Stimulated activated CD4-positive, alpha-beta T cell treated with anti-CD3 and anti-CD28 coated beads, Interleukin-12 subunit alpha, Interleukin-12 subunit beta, amount 100 ng/mL, for 48 hours (primary cell): ENCODE results near the gene MMP26.

Experiments used
- DNase-seq, 3 donors: peaks; one replicate each; pipeline ENCODE4 v3.0.0-alpha.2; 2020; ENCODE audit warnings: low read depth in 2 of 3, low spot score in 1 of 3

The MMP26 gene

GRCh38 chr11:4704054-4704789, at the start of gene MMP26:
Gene MMP26, plus strand, starts transcription at chr11:4704784.
- DNase-seq: no peak

GRCh38 chr11:4658629-4659445, 45.7 kb upstream of the MMP26 start:
- no peak for DNase-seq

GRCh38 chr11:4662876-4663275, 41.7 kb upstream of the MMP26 start:
- DNase-seq: no peak

DNA sequence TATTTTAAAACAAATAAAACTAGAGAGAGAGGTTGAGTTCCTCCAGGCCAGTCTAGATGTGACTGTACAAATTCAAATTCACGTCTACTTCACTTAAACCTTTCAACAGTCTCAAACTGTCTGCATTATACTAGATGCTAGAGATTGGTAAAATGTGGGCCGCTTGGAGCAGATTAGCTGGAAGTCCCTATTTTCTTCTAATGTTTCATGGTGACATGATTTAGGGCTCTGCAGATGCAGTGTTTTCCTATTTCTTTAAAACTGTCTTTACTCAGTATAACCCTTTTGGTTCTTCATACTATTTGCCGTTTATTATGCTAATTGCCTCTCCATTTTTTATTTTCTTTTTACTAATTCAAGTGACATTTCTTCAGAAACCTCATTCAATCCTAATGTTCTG, 40.4 kb upstream of the MMP26 start:
- no peak for DNase-seq

DNA sequence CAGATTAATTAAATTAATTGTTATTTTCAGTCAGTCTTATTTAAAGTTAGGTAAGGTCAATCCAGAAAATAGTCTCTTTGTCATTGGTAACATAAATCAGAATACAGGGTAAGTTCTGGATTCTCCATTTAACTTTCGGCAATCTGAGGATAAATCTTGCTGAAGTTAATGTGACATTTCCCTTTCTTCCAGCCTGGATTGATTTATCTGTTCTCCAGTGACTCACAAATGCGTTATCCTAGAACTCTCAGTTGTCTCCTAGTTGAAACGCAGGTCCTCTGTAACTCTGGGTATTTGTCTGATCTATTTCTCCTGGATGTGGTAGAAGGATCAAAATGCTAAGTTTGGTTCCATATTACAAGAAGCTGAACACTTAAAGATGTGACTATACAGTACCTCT, 39.8 kb upstream of the MMP26 start:
- DNase-seq: no peak

GRCh38 chr11:4665424-4665823, 39.2 kb upstream of the MMP26 start:
- DNase-seq: no peak

DNA sequence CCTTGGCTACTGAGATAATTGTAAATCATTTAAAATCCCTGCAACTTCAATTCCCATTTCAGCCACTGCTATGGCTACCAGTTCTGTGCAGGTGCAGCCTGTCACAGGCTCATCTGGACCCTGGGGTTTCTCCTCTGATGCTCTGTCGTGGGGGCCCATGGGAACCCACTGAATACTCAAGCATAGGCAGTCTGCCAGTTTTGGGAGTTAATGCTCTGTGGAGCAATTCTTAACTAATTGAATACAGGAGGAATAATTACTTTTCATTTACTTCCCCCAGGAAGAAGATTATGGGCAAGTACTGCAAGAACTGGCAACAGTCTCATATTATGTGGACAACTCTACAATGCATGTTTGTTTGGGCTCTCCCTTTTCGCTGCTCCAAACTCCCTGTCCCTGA, 32.8 kb upstream of the MMP26 start:
- no peak for DNase-seq

- DNase-seq: no peak
Observed at GRCh38 chr11:4672470-4672869, 32.1 kb upstream of the MMP26 start.

GRCh38 chr11:4673781-4674180, 30.8 kb upstream of the MMP26 start:
- no peak for DNase-seq

DNA sequence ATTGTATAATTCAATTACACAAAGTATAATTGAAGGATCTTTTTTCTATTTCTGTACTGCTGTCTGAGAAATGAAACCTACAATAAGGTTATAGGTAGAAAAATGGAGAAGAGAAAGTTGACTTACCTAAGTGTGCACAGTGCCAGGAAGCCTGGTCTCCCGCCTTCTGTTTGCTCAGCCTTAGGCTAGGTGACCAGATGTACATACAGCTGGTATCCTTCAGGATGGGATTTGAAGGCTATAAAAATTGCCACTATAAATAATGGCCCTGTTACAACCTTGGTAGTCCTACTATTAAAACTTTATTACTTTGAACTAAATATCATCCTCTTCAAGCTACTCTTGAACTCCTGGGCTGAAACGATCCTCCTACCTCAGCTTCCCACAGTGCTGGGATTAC, 26.6 kb upstream of the MMP26 start:
- no peak for DNase-seq

GRCh38 chr11:4680341-4680740, 24.2 kb upstream of the MMP26 start:
- DNase-seq: no peak

DNA sequence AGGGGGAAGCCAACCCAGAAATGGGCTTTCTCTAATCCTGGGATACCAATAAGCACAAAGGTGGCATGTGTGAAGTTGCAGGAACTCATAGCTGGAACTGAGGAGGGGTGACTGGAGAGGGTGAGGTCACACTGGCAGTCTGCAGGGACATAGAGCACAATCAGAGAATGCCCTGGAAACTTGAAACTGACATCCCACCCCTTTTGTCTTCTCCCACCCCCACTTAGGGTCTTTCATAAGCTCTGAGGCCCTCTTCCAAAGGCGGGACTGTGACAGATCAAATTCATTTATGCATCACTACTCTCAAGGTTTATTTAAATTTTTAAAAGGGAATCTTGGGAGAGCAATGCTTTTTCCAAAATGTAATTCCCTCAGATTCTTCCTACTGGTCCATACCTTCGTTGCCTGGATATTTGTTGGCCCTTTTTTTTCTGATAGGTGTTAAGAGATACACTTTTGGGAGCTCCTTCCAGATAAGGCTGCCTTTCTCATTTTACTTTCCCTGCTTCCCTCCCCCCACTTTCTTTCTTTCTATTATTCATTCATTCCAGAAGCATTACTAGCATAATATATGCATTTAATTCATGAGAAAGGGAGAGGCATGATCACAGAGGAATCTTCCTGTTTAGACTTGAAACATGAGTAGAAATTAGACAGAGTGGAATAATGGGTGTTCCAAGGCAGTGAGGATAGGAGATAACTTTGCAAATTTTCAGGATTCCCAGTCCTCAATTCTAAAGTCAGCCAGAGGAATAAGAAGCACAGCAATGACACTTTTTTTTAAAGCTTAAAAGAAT, 21.8 kb upstream of the MMP26 start:
- DNase-seq: no peak

DNA sequence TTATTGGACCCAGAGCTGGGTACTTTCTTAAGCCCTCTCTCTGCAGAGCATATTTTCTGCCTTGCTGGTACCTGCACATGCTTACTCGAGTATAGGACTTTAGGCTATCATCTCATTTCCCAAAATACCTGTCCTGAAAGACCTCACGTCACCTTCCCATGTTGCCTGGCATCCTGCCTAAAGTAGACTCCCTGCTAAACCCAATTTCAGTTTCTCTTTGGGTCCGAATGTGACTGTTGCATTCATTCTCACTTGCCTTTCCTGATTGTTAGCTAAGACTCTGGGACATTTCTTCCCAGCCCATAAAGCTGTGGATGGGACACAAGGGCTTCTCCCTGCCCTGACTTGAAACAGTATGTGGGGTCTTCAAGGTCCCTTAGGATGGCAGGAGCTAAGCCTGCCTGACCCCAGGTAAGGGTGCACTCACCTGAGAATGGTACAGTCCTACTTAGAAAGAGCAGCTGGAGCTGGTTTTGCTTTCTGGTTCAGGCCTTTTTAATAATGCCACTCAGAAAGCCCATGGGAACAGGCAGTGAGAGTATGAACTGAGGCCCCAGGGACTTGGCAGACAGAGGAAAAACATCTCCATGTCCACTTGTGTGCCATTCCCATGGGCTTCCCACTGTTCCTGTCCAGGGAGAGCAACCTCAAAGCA, 19.8 kb upstream of the MMP26 start:
- no peak for DNase-seq

GRCh38 chr11:4695442-4695841, 9.1 kb upstream of the MMP26 start:
- DNase-seq: no peak

DNA sequence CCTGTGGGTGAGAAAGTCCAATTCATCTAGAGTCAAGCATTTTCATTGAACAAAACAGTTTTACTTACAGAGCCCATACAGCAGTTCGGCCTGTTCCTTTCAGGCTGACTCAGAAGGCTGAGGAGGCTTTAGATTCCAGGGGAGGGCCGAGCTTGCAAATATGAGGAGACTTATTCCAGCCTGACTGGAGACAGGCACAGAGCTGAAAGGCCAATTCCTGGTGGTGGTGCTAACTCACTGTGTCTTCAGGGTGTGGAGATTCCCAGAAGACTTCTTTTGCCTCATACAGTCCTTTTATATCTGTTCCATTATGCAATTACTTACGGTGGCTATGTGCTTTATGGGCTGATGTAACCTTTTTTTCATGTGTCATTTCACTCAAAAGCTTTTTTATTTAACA, 7.0 kb upstream of the MMP26 start, which contains the start of gene OR51E2:
Gene OR51E2, minus strand, starts transcription at position 269 of the 400 bp plus-strand sequence. CDS start 15,142 bp downstream, outside the sequence.
- DNase-seq: no peak

DNA sequence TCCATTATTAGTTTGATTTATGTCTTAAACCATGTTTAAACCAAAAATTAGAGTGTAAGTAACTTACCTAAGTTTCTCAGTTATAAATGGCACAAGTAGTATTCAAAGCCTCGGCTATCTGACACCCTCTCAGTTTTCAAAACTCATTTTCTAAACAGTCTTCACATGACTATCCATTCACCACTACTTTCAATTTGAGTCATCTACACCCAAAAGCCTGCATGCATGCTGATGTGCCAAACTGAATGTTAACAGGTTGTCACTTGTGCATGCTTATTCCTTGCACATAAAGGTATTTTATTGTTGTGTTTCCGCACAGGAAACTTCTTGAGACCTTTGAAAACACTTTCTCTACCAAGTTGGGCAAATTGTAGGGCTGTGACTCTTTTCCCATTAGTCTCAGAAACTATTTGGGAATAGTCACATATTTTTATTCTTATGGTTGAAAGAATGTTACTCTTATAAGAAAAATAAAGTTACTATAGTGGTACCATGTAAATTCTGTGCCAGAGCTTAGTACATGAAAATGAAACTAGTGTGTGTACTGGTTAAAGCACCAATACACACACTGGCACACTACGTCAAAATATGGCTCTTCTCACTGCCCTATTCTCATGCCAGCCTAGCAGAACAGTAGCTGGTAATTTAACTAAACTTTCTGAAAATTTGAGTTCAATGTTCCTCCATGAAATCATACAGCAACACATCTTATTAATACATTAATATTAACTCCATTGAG, 4.7 kb upstream of the MMP26 start:
- no peak for DNase-seq

DNA sequence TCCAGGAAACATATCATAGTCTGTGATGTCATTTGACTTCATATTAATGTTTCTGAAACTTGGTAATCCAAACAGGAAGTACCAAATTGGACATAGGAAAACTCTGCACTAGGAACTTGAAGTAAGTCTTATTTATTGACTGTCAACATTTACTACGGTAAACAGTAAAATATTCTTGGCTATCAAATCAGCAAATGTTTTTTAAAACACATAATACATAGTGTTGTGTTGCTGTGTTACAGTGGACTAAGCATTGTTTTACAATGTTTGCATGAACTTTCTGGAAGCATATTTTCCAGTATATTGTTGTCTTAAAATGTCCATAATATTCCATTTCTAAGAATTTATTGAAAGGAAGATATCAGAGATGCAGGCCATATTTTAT, 4.2 kb upstream of the MMP26 start:
- DNase-seq: no peak

DNA sequence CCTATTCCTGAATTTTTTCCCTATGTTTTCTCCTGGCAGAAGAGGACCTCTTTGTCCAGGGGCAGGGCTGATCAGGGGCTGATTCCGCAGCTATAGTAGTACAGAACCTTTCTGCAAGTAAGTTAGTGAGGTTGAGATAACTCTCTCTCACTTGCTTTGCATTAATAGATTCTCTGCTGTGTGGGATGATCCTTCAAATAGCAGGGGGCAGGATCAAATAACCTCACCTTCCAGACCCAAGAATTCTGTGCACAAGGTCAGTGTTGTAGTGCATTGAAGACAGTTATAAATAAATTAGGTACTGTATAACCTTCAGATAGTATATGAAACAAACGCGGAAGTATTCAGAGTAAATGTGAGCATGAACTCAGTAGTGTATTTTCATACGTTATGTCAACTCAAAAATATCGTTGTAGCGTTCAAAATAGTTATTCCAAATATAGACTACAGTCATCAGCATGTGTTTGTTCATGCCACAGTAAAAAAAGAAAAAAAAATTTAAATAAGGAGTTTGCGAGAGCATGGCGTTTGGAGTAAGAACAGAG, 278 bp downstream of the MMP26 start:
- no peak for DNase-seq

GRCh38 chr11:4713241-4713640, 8.7 kb downstream of the MMP26 start:
- no peak for DNase-seq

- no peak for DNase-seq
Observed at GRCh38 chr11:4714300-4714699, 9.7 kb downstream of the MMP26 start.
